T-helper 1 cell treated with Interleukin-12 subunit alpha and Interleukin-12 subunit beta and Interleukin-4 antibody, amounts not matched to agents 30 μg/mL and 1 μg/mL, for 36 hours (primary cell): ENCODE measurements around the gene OPA1.
A peak's percentile ranks its signal among the peaks of the same experiment; 100 is the strongest.
"Not testable (repeated sequence)": the region's sequence is repeated elsewhere in the genome, so short reads cannot be mapped to it uniquely, and the experiment has no call there.

Source experiments
- H3K27ac Mint-ChIP-seq: one replicate; pipeline ENCODE4 v1.8.0; 2021; ENCODE audit warnings: mild to moderate bottlenecking, mixed read lengths
- H3K27me3 Mint-ChIP-seq: one replicate; pipeline ENCODE4 v1.8.0; 2021; ENCODE audit warnings: low read depth, mixed read lengths
- H3K36me3 Mint-ChIP-seq: one replicate; pipeline ENCODE4 v1.8.0; 2021; ENCODE audit warnings: low read depth, mixed read lengths
- H3K4me1 Mint-ChIP-seq: one replicate; pipeline ENCODE4 v1.8.0; 2021; ENCODE audit warnings: low read depth, mixed read lengths
- H3K4me3 Mint-ChIP-seq: one replicate; pipeline ENCODE4 v1.8.0; 2021; ENCODE audit warnings: mild to moderate bottlenecking, moderate library complexity, mixed read lengths
- H3K9me3 Mint-ChIP-seq: one replicate; pipeline ENCODE4 v1.8.0; 2021; ENCODE audit warnings: mixed read lengths

OPA1 gene

DNA sequence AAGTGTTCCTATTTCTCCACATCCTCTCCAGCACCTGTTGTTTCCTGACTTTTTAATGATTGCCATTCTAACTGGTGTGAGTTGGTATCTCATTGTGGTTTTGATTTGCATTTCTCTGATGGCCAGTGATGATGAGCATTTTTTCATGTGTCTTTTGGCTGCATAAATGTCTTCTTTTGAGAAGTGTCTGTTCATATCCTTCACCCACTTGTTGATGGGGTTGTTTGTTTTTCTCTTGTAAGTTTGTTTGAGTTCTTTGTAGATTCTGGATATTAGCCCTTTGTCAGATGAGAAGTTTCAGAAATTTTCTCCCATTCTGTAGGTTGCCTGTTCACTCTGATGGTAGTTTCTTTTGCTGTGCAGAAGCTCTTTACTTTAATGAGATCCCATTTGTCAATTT is 13.9 kb downstream of the OPA1 start:
- not testable (repeated sequence) for H3K4me3 Mint-ChIP-seq, H3K27ac Mint-ChIP-seq, H3K27me3 Mint-ChIP-seq
- Mint-ChIP-seq H3K4me1 (peaks cover 14% of the 10 kb centered on the region), H3K9me3 (peaks cover 21% of the 10 kb centered on the region), H3K36me3 (peaks cover 30% of the 10 kb centered on the region)

DNA sequence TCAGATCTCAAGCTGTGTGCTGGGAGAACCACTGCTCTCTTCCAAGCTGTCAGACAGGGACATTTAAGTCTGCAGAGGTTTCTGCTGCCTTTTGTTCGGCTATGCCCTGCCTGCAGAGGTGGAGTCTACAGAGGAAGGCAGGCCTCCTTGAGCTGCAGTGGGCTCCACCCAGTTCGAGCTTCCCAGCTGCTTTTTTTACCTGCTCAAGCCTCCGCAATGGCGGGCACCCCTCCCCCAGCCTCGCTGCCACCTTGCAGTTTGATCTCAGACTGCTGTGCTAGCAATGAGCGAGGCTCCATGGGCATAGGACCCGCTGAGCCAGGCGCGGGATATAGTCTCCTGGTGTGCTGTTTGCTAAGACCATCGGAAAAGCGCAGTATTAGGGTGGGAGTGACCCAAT is 17.5 kb downstream of the OPA1 start:
- H3K4me1 Mint-ChIP-seq = peaks cover 27% of the 10 kb centered on the region
- H3K27ac Mint-ChIP-seq, H3K4me3 Mint-ChIP-seq, H3K27me3 Mint-ChIP-seq: not testable (repeated sequence)
- peaks cover 34% of the 10 kb centered on the region for H3K9me3 Mint-ChIP-seq
- peaks cover 40% of the 10 kb centered on the region for H3K36me3 Mint-ChIP-seq

DNA sequence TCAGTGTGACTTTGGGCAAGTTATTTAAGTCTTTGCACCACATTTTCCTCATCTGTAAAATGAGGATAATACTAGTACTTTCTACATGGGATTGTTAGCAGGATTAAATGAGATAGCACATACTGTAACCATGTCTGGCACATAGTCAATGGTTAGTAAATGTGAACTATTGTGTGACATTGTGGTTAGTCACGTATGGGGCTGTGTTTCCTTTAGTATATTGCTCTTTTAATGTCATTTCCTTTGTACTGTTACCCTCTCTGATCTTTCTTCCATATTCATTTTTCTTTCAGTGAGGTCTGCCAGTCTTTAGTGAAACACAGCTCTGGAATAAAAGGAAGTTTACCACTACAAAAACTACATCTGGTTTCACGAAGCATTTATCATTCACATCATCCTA is 21.4 kb downstream of the OPA1 start:
- H3K27me3 Mint-ChIP-seq = no peaks in the 10 kb centered on the region
- peaks cover 20% of the 10 kb centered on the region for H3K4me1 Mint-ChIP-seq
- H3K36me3 Mint-ChIP-seq = peaks cover 46% of the 10 kb centered on the region
- H3K27ac Mint-ChIP-seq = peak overlapping the region; percentile 45
- H3K4me3 Mint-ChIP-seq = no peak overlapping the region
- H3K9me3 Mint-ChIP-seq = peaks cover 24% of the 10 kb centered on the region

DNA sequence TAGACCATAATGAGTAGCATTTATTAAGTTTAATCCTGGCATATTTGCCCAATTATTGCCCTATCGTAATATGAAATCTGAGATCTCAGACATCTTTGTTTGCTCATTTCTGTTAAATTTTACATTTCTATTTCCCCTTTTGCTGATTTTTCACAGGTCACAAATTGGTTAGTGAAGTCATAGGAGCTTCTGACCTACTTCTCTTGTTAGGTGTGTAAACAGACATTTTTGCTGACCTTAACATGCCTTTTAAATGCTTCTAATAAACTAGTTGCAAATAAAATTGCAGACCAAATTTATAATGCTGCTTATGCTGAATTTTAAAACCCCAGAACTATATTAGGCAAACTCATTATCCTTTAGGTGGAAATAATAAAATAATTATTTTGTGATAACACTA is 24.6 kb downstream of the OPA1 start:
- peaks cover 40% of the 10 kb centered on the region for H3K36me3 Mint-ChIP-seq
- peaks cover 6% of the 10 kb centered on the region for H3K9me3 Mint-ChIP-seq
- H3K4me1 Mint-ChIP-seq = peaks cover 34% of the 10 kb centered on the region
- no peak overlapping the region for H3K4me3 Mint-ChIP-seq
- no peak overlapping the region for H3K27ac Mint-ChIP-seq
- no peaks in the 10 kb centered on the region for H3K27me3 Mint-ChIP-seq

DNA sequence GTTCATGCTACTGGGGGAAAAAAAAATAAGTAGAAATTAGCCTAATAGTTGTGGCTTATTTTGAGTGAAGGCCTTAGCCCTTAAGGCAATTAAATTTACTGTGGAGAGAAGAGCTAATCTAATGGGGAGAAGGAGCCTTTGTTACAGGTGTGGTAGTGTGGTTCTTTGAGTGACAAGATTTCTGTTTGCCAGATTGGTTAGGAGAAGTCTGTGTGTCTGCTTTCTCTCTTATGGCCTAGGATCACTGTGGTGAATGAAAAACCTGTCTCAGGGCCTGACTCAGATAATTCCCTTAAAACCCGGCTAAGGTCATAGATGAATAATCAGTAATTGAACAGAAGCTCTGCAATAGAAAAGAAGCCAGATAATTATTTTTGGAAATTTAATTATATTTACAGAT is 27.0 kb downstream of the OPA1 start:
- no peak overlapping the region for H3K4me3 Mint-ChIP-seq
- H3K27me3 Mint-ChIP-seq = no peaks in the 10 kb centered on the region
- peaks cover 36% of the 10 kb centered on the region for H3K36me3 Mint-ChIP-seq
- no peaks in the 10 kb centered on the region for H3K9me3 Mint-ChIP-seq
- H3K4me1 Mint-ChIP-seq = peaks cover 22% of the 10 kb centered on the region
- peak overlapping the region; percentile 37 for H3K27ac Mint-ChIP-seq

DNA sequence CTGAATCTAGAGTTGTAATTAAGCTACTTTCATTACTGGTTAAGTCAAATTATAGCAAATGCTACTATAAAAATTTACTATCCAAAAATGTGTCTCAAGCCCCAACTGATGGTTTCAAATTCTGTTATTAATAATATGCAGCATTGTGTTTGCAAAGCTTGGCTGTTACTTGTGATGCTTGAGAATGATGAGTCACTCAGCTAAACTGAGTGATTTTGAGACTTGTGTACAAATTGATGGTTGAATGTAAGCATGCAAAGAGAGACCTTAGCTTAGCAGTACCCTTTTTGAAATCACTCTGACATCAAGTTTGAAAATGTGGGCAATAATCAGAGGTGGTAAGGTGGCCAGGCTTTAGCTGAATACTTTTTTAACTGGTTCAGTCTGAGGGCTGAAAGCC is 27.6 kb downstream of the OPA1 start:
- Mint-ChIP-seq H3K9me3 (no peaks in the 10 kb centered on the region), H3K27me3 (no peaks in the 10 kb centered on the region), H3K27ac (peak overlapping the region; percentile 59), H3K4me1 (peaks cover 21% of the 10 kb centered on the region), H3K4me3 (no peak overlapping the region), H3K36me3 (peaks cover 36% of the 10 kb centered on the region)

DNA sequence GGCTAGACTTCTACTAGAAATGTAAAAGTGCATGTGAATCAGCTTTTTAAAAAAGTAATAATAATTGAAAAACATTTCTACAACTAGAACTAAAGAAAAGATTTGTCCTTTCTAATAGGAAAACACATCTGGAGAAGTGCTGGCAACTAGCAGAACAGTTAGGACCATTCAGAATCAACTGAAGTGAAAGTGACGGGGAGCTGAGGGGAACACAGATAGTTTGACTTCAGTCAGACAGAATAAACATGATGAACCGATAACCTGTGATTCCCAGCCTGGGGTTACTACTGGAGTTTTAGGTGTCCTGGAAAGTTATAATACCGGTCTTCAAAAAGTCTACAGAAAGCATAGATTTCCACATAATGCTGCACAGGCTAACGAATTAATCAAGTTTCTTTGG is 28.1 kb downstream of the OPA1 start:
- Mint-ChIP-seq H3K4me1 (peaks cover 21% of the 10 kb centered on the region), H3K27ac (no peak overlapping the region), H3K9me3 (no peaks in the 10 kb centered on the region), H3K36me3 (peaks cover 37% of the 10 kb centered on the region), H3K4me3 (no peak overlapping the region), H3K27me3 (no peaks in the 10 kb centered on the region)

DNA sequence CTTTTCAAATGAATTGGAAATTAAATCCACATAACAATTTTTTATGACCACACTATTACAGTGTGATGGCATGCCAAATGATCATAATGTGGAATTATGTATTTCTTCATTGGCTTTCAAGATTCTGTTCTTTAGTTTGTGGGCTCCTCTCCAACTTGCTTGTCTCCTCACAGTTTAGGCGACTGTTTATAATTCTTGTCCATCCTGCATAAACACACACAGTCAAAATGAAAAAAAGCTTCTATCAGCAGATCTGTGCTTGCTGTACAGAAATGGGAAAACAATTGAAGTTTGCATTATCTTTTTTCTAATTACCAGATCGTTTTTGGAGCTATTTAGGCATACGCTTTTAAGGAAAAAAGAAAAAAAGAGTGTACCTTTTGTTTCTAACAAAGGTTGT is 37.0 kb downstream of the OPA1 start:
- Mint-ChIP-seq H3K4me3 (no peak overlapping the region), H3K36me3 (peaks cover 5% of the 10 kb centered on the region), H3K27ac (no peak overlapping the region), H3K9me3 (no peaks in the 10 kb centered on the region), H3K27me3 (no peaks in the 10 kb centered on the region), H3K4me1 (no peaks in the 10 kb centered on the region)

DNA sequence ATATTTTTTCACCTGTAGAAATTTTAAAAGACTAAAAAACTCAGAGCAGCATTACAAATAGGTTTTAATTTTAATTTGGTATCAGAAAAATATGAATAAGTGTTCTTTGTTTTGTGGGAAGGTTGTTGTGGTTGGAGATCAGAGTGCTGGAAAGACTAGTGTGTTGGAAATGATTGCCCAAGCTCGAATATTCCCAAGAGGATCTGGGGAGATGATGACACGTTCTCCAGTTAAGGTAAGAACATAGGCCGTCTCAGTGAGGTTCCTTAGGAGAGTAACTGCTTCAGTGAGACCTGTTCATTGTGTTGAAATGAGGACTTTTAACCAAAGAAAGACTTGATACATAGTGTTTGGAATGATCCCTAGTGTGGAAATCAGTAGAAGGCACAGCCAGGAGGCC is 44.8 kb downstream of the OPA1 start:
- H3K27ac Mint-ChIP-seq = no peak overlapping the region
- H3K9me3 Mint-ChIP-seq = no peaks in the 10 kb centered on the region
- H3K4me3 Mint-ChIP-seq = no peak overlapping the region
- H3K27me3 Mint-ChIP-seq = no peaks in the 10 kb centered on the region
- peaks cover 5% of the 10 kb centered on the region for H3K36me3 Mint-ChIP-seq
- no peaks in the 10 kb centered on the region for H3K4me1 Mint-ChIP-seq

DNA sequence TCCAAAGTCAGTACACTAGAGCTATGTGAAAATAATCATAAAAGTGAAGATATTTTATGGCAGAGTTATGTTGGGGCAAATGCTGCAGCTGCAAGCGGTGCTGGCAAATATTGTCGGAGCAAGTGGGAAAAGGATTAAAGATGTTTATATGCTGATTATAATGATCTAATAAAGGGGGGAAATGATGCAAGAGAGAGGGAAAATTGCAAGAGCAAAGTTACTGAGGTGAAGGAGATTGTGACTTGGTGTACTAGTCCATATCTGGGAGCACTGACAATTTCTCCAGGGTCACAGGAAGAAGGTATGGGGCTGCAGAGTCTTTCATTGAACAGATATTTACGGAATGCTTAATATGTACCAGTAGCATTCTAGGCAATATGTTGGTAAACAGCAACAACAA is 45.8 kb downstream of the OPA1 start:
- Mint-ChIP-seq H3K4me3 (no peak overlapping the region), H3K27ac (no peak overlapping the region), H3K27me3 (no peaks in the 10 kb centered on the region), H3K36me3 (peaks cover 7% of the 10 kb centered on the region), H3K4me1 (no peaks in the 10 kb centered on the region), H3K9me3 (no peaks in the 10 kb centered on the region)

DNA sequence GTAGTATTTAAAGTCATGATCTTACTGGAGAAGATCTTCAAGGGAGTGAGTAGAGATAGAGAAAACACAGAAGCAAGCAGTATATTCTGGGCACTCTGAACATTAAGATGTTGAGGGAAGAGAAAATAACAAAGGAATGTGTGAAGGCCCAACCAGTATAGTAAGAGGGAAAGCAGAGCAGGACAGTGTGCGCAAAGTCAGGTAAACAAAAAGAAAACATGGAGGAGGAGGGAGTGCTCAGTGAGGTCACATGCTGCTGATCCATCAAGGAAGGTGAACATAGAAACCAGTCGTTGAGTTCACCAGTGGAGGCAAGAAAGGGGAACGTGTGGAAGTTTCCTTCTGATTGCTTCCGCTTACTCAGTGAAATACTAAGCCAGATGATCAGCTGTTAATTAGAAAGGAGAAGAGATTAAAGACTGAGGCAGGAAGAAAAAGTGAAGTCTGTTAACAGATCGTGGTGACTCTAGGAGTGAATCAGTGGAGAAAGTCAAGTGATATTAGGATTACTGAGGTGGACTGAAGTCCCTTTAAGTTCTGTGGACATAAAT is 47.2 kb downstream of the OPA1 start:
- Mint-ChIP-seq H3K36me3 (peaks cover 15% of the 10 kb centered on the region), H3K4me1 (no peaks in the 10 kb centered on the region), H3K27me3 (no peaks in the 10 kb centered on the region), H3K9me3 (no peaks in the 10 kb centered on the region), H3K27ac (no peak overlapping the region), H3K4me3 (no peak overlapping the region)

DNA sequence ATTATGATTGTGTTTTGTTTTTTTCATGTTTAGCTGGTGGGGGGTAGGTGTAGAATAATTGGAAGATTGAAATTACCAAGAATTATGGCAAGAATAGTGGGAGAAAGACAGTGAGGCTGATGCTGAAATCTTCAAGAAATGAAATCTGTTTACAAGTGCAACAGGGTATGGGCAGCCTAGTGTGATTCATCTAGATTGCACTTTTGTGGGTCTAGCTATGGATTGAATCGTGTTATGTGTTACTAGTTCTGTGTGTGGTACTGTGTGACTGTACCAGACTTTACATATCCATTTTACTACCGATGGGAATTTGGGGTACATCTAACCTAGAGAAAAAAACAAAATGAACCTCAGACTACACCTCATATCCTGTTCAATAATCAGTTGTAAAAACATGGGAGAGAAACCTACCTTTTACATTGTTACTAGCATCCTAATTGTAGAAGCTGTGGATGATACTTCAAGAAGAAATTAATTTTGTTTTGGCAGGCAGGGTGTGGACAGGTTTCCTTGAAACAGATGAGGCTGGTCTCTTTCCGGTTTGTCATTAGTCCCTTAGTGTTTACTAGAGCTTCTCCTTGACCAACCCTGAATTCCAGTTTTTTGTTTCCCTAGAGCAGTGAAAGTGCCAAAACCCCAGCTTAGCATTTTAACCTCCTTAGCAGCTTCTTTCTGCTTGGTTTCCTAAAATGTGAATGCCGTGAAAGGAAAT is 47.9 kb downstream of the OPA1 start:
- Mint-ChIP-seq H3K27ac (no peak overlapping the region), H3K27me3 (no peaks in the 10 kb centered on the region), H3K9me3 (no peaks in the 10 kb centered on the region), H3K36me3 (peaks cover 21% of the 10 kb centered on the region), H3K4me1 (no peaks in the 10 kb centered on the region), H3K4me3 (no peak overlapping the region)

DNA sequence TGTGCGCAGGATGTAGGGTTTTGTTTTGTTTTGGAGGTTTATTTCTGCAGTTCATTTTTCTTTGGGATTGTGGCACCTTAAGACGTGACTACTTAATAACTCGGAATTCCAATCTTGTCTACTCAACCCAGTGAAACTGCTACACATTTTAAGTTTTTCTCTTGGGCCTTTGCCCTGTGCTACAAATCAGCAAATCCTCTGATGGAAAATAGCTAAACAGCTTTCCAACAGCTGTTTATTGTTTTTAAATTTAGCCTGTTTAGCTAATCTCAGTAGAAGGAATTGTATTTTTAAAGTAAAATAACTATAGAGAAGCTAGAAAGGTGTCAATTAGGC is 48.4 kb downstream of the OPA1 start:
- H3K27ac Mint-ChIP-seq = no peak overlapping the region
- H3K4me3 Mint-ChIP-seq = no peak overlapping the region
- no peaks in the 10 kb centered on the region for H3K4me1 Mint-ChIP-seq
- H3K27me3 Mint-ChIP-seq = no peaks in the 10 kb centered on the region
- H3K36me3 Mint-ChIP-seq = peaks cover 25% of the 10 kb centered on the region
- H3K9me3 Mint-ChIP-seq = no peaks in the 10 kb centered on the region

DNA sequence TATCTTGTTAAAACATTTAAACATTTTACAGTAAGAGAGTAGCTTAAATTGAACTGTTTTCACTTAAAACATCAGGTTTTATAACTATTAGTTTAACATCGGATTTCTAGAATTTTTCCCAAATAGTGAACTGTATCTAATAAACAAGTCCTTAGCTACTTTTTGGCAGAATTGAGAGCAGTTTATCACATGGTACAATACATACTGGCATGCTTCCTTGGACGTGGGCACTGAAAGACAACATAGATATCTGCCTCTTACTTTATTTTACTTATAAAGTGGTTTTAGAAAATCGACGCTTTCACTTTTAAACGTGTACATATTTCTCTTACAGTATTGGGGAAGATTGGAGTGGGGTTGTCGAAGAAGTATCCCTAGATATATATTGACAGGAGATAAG is 52.8 kb downstream of the OPA1 start:
- no peak overlapping the region for H3K4me3 Mint-ChIP-seq
- H3K27me3 Mint-ChIP-seq = no peaks in the 10 kb centered on the region
- no peak overlapping the region for H3K27ac Mint-ChIP-seq
- H3K9me3 Mint-ChIP-seq = no peaks in the 10 kb centered on the region
- H3K4me1 Mint-ChIP-seq = peaks cover 3% of the 10 kb centered on the region
- H3K36me3 Mint-ChIP-seq = peaks cover 37% of the 10 kb centered on the region

DNA sequence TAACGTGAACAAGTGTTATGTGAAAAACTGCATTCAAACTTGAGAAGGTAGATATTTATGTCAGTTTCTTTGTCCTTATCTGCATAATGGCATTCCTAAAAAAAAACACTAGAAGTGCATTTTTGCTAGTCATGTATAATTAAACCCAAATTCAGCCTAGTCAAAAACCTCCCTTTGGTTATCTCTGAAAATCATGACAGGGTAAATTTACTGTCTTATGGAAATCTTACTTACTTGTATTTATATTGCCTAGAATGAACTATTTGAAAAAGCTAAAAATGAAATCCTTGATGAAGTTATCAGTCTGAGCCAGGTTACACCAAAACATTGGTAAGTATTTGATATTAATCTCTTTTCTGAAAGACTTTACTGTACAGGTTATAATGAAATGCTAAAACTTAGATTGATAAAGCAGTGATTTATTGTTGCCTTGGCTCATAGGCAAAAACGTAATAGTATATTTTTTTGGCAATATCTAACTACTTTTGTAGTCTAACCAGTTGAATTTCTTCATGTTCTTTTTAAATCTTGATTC is 55.6 kb downstream of the OPA1 start:
- H3K36me3 Mint-ChIP-seq = peaks cover 43% of the 10 kb centered on the region
- no peak overlapping the region for H3K4me3 Mint-ChIP-seq
- H3K27me3 Mint-ChIP-seq = no peaks in the 10 kb centered on the region
- H3K4me1 Mint-ChIP-seq = peaks cover 3% of the 10 kb centered on the region
- H3K27ac Mint-ChIP-seq = no peak overlapping the region
- no peaks in the 10 kb centered on the region for H3K9me3 Mint-ChIP-seq
